Measurements from ENCODE around the gene SWI5.

DNA sequence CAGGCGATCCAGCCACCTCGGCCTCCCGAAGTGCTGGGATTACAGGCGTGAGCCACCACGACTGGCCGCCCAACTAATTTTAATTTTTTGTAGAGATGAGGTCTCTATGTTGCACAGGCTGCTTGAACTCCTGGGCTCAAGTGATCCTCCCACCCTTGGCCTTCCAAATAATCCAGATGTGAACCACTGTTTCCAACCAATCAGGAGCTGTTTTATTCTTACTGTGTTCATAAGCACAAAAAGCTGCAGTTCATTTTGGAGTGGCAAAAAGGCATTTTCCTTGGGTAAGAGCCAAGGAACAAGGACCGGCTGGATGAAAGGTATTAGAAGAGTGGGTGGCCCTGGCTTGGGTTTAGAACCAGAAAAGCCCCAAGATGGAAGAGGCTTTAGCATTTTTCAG lies 59.1 kb downstream of the SWI5 start:
- TF ChIP-seq, protein P1, sequence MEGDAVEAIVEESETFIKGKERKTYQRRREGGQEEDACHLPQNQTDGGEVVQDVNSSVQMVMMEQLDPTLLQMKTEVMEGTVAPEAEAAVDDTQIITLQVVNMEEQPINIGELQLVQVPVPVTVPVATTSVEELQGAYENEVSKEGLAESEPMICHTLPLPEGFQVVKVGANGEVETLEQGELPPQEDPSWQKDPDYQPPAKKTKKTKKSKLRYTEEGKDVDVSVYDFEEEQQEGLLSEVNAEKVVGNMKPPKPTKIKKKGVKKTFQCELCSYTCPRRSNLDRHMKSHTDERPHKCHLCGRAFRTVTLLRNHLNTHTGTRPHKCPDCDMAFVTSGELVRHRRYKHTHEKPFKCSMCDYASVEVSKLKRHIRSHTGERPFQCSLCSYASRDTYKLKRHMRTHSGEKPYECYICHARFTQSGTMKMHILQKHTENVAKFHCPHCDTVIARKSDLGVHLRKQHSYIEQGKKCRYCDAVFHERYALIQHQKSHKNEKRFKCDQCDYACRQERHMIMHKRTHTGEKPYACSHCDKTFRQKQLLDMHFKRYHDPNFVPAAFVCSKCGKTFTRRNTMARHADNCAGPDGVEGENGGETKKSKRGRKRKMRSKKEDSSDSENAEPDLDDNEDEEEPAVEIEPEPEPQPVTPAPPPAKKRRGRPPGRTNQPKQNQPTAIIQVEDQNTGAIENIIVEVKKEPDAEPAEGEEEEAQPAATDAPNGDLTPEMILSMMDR (IDR thresholded peaks at IDR 0.05; ENCODE audit: insufficient read depth, low read length, poor library complexity, severe bottlenecking), result no peak
- no peak for TF ChIP-seq EZH2phosphoT487 (conservative IDR thresholded peaks at IDR 0.05; ENCODE audit: low read length)
